ENCODE measurements around the gene R3HDM2. TPM values are rescaled to one million over a fixed set of nuclear protein-coding genes. Genes with fewer than 3 reads are reported as not detected.
A peak's percentile ranks its signal among the peaks of the same experiment; 100 is the strongest.

Gene R3HDM2
- total and polyA plus RNA-seq, 3 experiments from 2014 or later = 15.1 to 36.8 (median 28.2) TPM

DNA sequence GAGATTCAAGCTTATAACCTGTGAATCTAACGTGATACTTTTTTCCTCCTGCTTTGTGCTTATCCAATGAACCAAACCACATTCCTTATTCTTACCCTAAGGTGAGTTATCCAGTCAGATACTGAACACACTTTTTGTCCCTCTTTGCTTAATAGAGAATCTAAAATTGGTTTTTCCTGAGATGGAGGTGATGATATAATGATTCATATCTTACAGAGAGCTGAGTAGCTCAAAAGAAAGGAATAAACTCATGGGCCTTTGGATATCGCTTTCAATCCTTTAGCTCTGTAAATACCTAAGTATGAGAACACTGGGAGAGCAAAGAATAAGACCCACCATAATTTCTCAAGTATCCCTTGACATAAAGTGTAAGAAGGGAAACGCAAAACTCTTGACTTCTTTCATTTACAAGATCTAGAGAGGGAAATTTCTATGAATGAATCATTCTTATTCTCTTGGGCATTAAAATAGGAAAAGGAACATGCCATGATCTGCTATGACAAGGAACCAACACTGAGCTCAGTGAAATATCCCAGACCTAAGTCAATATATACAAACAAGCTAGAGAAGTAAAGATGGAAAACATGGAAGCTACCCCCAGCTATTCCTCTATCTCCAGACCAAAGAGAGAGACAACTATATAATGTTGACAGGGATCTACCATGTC is 98.1 kb downstream of the R3HDM2 start:
- Histone ChIP-seq H3K36me3 (ENCODE audit: insufficient read depth, low read length) (no peaks in the 10 kb centered on the region), H3K27ac (ENCODE audit: low read depth, low read length) (no peak overlapping the region), H3K9me3 (ENCODE audit: low read length) (no peaks in the 10 kb centered on the region), H3K4me1 (ENCODE audit: insufficient read depth, low read length) (no peaks in the 10 kb centered on the region), H3K27me3 (ENCODE audit: insufficient read depth, low read length, poor library complexity, severe bottlenecking) (no peaks in the 10 kb centered on the region), H3K4me3 (ENCODE audit: low read length) (no peak overlapping the region)
- ChIA-PET CTCF (interaction anchor here (1.1 to 1.2 kb wide), 3 partner anchors 9 to 25 kb away, joined by 3 read pairs; no protein-coding TSS in a partner anchor), POLR2A (no interaction called here)
- Mint-ChIP-seq H3K4me3 (no peak overlapping the region), H3K9me3 (no peaks in the 10 kb centered on the region), H3K27ac (peak overlapping the region in 2 of 8 donors; percentile 8 to 36), H3K36me3 (peaks cover 6 to 40% (median 10%) of the 10 kb centered on the region in 3 donors), H3K27me3 (no peaks in the 10 kb centered on the region), H3K4me1 (peaks cover 4 to 10% (median 9%) of the 10 kb centered on the region in 3 donors)
- no peak for DNase-seq

DNA sequence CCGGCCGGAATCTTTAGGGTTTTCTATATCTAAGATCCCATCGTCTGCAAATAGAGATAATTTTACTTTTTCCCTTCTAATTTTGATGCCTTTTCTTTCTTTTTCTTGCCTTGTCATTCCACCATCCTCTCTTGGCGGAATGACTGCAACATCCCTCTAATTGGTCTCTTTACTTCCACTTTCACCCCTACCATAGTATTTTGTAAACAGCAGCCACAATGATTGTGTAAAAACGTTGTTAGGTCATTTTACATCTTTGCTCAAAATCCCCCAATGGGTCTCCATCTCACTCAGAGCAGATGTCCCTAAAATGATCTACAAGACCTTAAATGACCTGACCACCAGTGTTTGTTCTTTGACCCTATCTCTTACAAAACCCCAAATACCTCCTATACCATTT is 99.9 kb downstream of the R3HDM2 start:
- no peak overlapping the region for H3K27ac ChIP-seq (ENCODE audit: low read depth, low read length)
- Mint-ChIP-seq H3K4me1 (peaks cover 4 to 14% (median 6%) of the 10 kb centered on the region in 3 donors), H3K36me3 (peaks cover 4 to 41% (median 17%) of the 10 kb centered on the region in 3 donors), H3K9me3 (no peaks in the 10 kb centered on the region), H3K27ac (peak overlapping the region in 1 of 8 donors; percentile 13), H3K4me3 (no peak overlapping the region), H3K27me3 (no peaks in the 10 kb centered on the region)
- H3K27me3 ChIP-seq (ENCODE audit: insufficient read depth, low read length, poor library complexity, severe bottlenecking) = no peaks in the 10 kb centered on the region
- CTCF ChIA-PET = no interaction called here
- POLR2A ChIA-PET = no interaction called here
- H3K4me1 ChIP-seq (ENCODE audit: insufficient read depth, low read length) = no peaks in the 10 kb centered on the region
- H3K36me3 ChIP-seq (ENCODE audit: insufficient read depth, low read length) = no peaks in the 10 kb centered on the region
- no peaks in the 10 kb centered on the region for H3K9me3 ChIP-seq (ENCODE audit: low read length)
- DNase-seq = no peak
- H3K4me3 ChIP-seq (ENCODE audit: low read length) = no peak overlapping the region

DNA sequence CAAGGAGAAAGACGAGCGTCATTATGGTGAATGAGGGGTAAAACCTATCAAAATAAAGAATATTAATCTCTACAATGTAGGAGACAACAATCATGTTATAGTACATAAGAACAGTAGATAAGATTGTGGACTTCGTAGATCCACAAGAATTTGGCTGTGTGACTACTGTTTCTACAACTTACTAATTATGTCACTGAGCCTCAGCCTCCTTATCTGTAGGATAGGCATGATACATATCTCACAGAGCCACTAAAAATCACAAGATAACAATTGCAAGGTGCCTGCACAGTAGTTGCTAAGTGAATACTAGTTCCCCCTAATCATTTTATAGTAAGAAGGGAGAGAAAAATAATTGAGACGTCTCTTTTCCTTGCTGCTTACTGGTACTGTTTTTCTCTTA is 101.6 kb downstream of the R3HDM2 start:
- H3K4me3 Mint-ChIP-seq = no peak overlapping the region
- no peak overlapping the region for H3K27ac ChIP-seq (ENCODE audit: low read depth, low read length)
- H3K4me1 ChIP-seq (ENCODE audit: insufficient read depth, low read length) = no peaks in the 10 kb centered on the region
- DNase-seq = no peak
- ChIA-PET POLR2A (no interaction called here), CTCF (no interaction called here)
- H3K27me3 ChIP-seq (ENCODE audit: insufficient read depth, low read length, poor library complexity, severe bottlenecking) = no peaks in the 10 kb centered on the region
- H3K36me3 ChIP-seq (ENCODE audit: insufficient read depth, low read length) = no peaks in the 10 kb centered on the region
- H3K9me3 Mint-ChIP-seq = no peaks in the 10 kb centered on the region
- no peaks in the 10 kb centered on the region for H3K9me3 ChIP-seq (ENCODE audit: low read length)
- H3K27ac Mint-ChIP-seq = peak overlapping the region in 1 of 8 donors; percentile 19
- H3K4me1 Mint-ChIP-seq = peaks cover 6 to 14% (median 8%) of the 10 kb centered on the region in 3 donors
- H3K36me3 Mint-ChIP-seq = peaks cover 4 to 46% (median 18%) of the 10 kb centered on the region in 3 donors
- H3K4me3 ChIP-seq (ENCODE audit: low read length) = no peak overlapping the region
- H3K27me3 Mint-ChIP-seq = no peaks in the 10 kb centered on the region

DNA sequence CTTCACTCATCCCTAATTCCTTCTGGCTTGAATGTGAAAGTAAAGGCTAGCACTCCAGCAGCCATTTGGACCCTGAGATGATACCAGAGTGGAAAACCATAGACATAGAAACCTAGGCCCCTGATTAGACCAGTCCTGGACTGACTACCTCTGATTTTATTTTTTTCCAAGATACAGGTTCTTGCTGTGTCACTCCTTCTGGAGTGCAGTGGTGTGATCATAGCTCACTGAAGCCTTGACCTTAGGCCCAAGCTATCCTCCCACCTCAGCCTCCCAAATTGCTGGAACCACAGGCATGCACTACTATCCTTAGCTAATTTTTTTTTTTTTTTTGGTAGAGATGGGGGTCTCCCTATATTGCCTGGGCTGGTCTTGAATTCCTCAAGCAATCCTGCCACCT is 105.4 kb downstream of the R3HDM2 start:
- ChIA-PET POLR2A (no interaction called here), CTCF (no interaction called here)
- no peaks in the 10 kb centered on the region for H3K9me3 ChIP-seq (ENCODE audit: low read length)
- H3K4me1 Mint-ChIP-seq = peaks cover 5 to 12% (median 8%) of the 10 kb centered on the region in 3 donors
- no peaks in the 10 kb centered on the region for H3K27me3 ChIP-seq (ENCODE audit: insufficient read depth, low read length, poor library complexity, severe bottlenecking)
- H3K4me3 Mint-ChIP-seq = no peak overlapping the region
- H3K27ac Mint-ChIP-seq = peak overlapping the region in 1 of 8 donors; percentile 57
- H3K36me3 ChIP-seq (ENCODE audit: insufficient read depth, low read length) = no peaks in the 10 kb centered on the region
- H3K36me3 Mint-ChIP-seq = peaks cover 4 to 37% (median 11%) of the 10 kb centered on the region in 3 donors
- no peak overlapping the region for H3K27ac ChIP-seq (ENCODE audit: low read depth, low read length)
- H3K9me3 Mint-ChIP-seq = no peaks in the 10 kb centered on the region
- no peak for DNase-seq
- H3K27me3 Mint-ChIP-seq = no peaks in the 10 kb centered on the region
- no peak overlapping the region for H3K4me3 ChIP-seq (ENCODE audit: low read length)
- no peaks in the 10 kb centered on the region for H3K4me1 ChIP-seq (ENCODE audit: insufficient read depth, low read length)

DNA sequence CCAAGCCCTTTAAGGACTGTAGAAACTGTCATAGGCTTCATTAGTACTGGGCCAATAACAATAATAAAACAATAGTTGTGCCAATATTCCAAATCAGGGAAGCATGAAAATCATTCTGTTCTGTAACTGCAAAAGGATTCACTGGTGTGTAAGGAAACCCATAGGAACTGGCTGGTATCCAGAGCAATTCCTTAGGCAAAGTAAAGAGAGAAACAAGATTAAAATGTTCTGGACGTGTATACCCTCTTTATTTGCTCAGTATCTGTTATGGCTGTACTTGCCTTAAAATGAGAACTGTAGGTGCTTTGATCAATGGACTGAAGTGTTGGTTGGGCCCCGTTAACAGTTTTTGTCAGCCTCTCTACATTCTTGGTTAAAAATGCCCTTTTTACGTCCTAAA is 107.4 kb downstream of the R3HDM2 start:
- no peak overlapping the region for H3K4me3 ChIP-seq (ENCODE audit: low read length)
- H3K9me3 Mint-ChIP-seq = no peaks in the 10 kb centered on the region
- no peaks in the 10 kb centered on the region for H3K9me3 ChIP-seq (ENCODE audit: low read length)
- peaks cover 4 to 30% (median 11%) of the 10 kb centered on the region in 3 donors for H3K36me3 Mint-ChIP-seq
- H3K36me3 ChIP-seq (ENCODE audit: insufficient read depth, low read length) = no peaks in the 10 kb centered on the region
- H3K27ac ChIP-seq (ENCODE audit: low read depth, low read length) = no peak overlapping the region
- DNase-seq = no peak
- peaks cover 7 to 14% (median 8%) of the 10 kb centered on the region in 3 donors for H3K4me1 Mint-ChIP-seq
- POLR2A ChIA-PET = no interaction called here
- H3K27me3 Mint-ChIP-seq = no peaks in the 10 kb centered on the region
- CTCF ChIA-PET = no interaction called here
- no peaks in the 10 kb centered on the region for H3K4me1 ChIP-seq (ENCODE audit: insufficient read depth, low read length)
- no peak overlapping the region for H3K4me3 Mint-ChIP-seq
- no peak overlapping the region for H3K27ac Mint-ChIP-seq
- no peaks in the 10 kb centered on the region for H3K27me3 ChIP-seq (ENCODE audit: insufficient read depth, low read length, poor library complexity, severe bottlenecking)

DNA sequence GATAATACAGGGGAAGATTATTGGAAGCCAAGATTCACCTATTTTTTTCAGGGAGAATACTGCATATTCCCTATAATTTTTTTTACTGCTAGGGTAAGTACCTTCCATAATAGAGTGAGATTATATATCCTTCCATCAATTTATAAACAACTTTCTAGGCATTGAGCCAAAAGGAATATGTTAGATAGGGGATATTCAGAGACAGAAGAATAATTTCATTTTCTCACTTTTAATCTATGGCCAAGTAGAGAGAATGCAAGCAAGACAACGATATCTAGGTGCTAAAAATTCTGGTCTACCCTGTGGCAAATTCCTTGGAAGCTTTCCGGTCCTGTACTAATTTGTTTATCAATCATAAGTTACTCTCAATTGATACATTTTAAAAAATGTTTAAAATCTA is 110.2 kb downstream of the R3HDM2 start:
- CTCF ChIA-PET = interaction anchor here (1.2 kb wide), 1 partner anchor 12 kb away, joined by 3 read pairs; no protein-coding TSS in a partner anchor

DNA sequence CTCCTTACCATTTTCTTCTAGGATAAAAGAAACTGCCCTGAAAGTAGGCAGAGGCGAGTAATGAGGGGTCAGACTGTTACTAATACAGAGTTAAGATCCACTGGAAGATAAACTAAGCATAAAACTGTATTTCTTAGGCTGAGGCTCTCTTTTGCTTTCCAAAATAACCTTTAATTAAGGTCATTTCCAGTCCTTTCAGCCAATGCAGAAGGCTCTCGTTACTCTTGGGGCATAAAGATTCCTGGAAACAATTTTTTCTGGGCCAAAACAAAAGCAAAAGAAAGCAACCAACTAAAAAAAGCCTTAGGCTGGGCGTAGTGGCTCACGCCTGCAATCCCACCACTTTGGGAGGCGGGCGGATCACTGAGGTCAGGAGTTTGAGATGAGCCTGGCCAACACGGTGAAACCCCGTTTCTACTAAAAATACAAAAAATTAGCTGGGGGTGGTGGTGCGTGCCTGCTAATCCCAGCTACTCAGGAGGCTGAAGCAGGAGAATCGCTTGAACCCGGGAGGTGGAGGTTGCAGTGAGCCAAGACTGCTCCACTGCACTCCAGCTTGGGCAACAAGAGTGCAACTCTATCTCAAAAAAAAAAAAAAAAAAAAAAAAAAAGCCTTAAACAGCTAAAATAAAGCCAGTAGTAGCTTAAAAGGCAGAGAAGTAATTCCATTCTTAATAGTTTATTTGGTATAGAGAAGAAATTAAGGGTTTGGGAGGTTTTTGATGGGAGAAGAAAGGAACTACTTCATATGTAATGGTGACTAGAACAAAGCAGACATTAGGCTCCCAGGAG is 111.0 kb downstream of the R3HDM2 start:
- Mint-ChIP-seq H3K4me1 (peaks cover 4 to 14% (median 6%) of the 10 kb centered on the region in 3 donors), H3K27me3 (no peaks in the 10 kb centered on the region), H3K4me3 (no peak overlapping the region), H3K27ac (peak overlapping the region in 1 of 8 donors; percentile 21), H3K36me3 (peaks cover 0 to 15% (median 0%) of the 10 kb centered on the region in 3 donors), H3K9me3 (no peaks in the 10 kb centered on the region)
- Histone ChIP-seq H3K36me3 (ENCODE audit: insufficient read depth, low read length) (no peaks in the 10 kb centered on the region), H3K27me3 (ENCODE audit: insufficient read depth, low read length, poor library complexity, severe bottlenecking) (no peaks in the 10 kb centered on the region), H3K4me1 (ENCODE audit: insufficient read depth, low read length) (no peaks in the 10 kb centered on the region), H3K27ac (ENCODE audit: low read depth, low read length) (peak overlapping the region; percentile 20), H3K9me3 (ENCODE audit: low read length) (no peaks in the 10 kb centered on the region), H3K4me3 (ENCODE audit: low read length) (no peak overlapping the region)
- no peak for DNase-seq
- CTCF ChIA-PET = no interaction called here
- POLR2A ChIA-PET = no interaction called here

More for the DNA sequence above, 110.2 kb downstream of the R3HDM2 start:
- no peak overlapping the region for H3K4me3 ChIP-seq (ENCODE audit: low read length)
- peaks cover 0 to 16% (median 0%) of the 10 kb centered on the region in 3 donors for H3K36me3 Mint-ChIP-seq
- H3K27ac ChIP-seq (ENCODE audit: low read depth, low read length) = no peak overlapping the region
- POLR2A ChIA-PET = no interaction called here
- no peaks in the 10 kb centered on the region for H3K4me1 ChIP-seq (ENCODE audit: insufficient read depth, low read length)
- no peaks in the 10 kb centered on the region for H3K27me3 Mint-ChIP-seq
- no peaks in the 10 kb centered on the region for H3K9me3 Mint-ChIP-seq
- no peak overlapping the region for H3K4me3 Mint-ChIP-seq
- no peaks in the 10 kb centered on the region for H3K36me3 ChIP-seq (ENCODE audit: insufficient read depth, low read length)
- H3K9me3 ChIP-seq (ENCODE audit: low read length) = no peaks in the 10 kb centered on the region
- no peak for DNase-seq
- no peaks in the 10 kb centered on the region for H3K27me3 ChIP-seq (ENCODE audit: insufficient read depth, low read length, poor library complexity, severe bottlenecking)
- H3K27ac Mint-ChIP-seq = peak overlapping the region in 1 of 8 donors; percentile 21
- peaks cover 4 to 14% (median 6%) of the 10 kb centered on the region in 3 donors for H3K4me1 Mint-ChIP-seq

DNA sequence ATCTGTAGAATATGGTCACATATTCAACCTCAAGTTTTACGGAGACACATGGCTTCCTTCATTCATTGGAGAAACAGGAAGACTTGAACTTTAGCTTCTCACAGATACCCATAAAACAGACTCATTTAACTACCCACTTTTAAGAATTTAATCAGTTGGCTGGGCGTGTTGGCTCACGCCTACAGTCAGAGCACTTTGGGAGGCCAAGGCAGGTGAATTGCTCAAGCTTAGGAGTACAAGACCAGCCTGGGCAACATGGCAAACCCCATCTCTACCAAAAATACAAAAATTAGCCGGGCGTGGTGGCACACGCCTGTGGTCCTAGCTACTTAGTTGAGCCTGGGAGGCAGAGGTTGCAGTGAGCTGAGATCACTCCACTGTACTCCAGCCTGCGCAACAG is 115.2 kb downstream of the R3HDM2 start:
- ChIA-PET POLR2A (no interaction called here), CTCF (no interaction called here)
- Mint-ChIP-seq H3K27me3 (no peaks in the 10 kb centered on the region), H3K27ac (peak overlapping the region in 2 of 8 donors; percentile 2 to 56), H3K36me3 (peaks cover 0 to 23% (median 0%) of the 10 kb centered on the region in 3 donors), H3K4me3 (no peak overlapping the region), H3K4me1 (peaks cover 0 to 8% (median 6%) of the 10 kb centered on the region in 3 donors), H3K9me3 (no peaks in the 10 kb centered on the region)
- no peaks in the 10 kb centered on the region for H3K36me3 ChIP-seq (ENCODE audit: insufficient read depth, low read length)
- H3K27ac ChIP-seq (ENCODE audit: low read depth, low read length) = no peak overlapping the region
- no peak overlapping the region for H3K4me3 ChIP-seq (ENCODE audit: low read length)
- no peaks in the 10 kb centered on the region for H3K27me3 ChIP-seq (ENCODE audit: insufficient read depth, low read length, poor library complexity, severe bottlenecking)
- H3K9me3 ChIP-seq (ENCODE audit: low read length) = no peaks in the 10 kb centered on the region
- DNase-seq = no peak
- no peaks in the 10 kb centered on the region for H3K4me1 ChIP-seq (ENCODE audit: insufficient read depth, low read length)
